H9 (cell line): ENCODE results near the gene RAB7B. TPM values are rescaled to one million over a fixed set of nuclear protein-coding genes. Genes with fewer than 3 reads are reported as not detected.

Experiments used
- DNase-seq: peaks from one replicate; pipeline ENCODE4 v3.0.0-alpha.2; 2017
- H2AFZ ChIP-seq: one replicate; pipeline ENCODE4 v1.6.1; 2013; ENCODE audit warnings: mild to moderate bottlenecking, low read length, control low read depth, moderate library complexity
- H2AK5ac ChIP-seq: 2 replicates; pipeline ENCODE4 v1.6.1; 2013; ENCODE audit warnings: low read length, control low read depth, mixed read lengths; ENCODE audit not compliant: insufficient read length
- H2BK120ac ChIP-seq: one replicate; pipeline ENCODE4 v1.6.1; 2013; ENCODE audit warnings: low read depth, mild to moderate bottlenecking, low read length, control low read depth, inconsistent platforms; ENCODE audit not compliant: poor library complexity, severe bottlenecking
- H2BK12ac ChIP-seq: 2 replicates; pipeline ENCODE4 v1.6.1; 2013; ENCODE audit warnings: low read length, control low read depth, mixed read lengths, low read depth; ENCODE audit not compliant: insufficient read length
- H2BK15ac ChIP-seq: 2 replicates; pipeline ENCODE4 v1.6.1; 2013; ENCODE audit warnings: low read depth, low read length, control low read depth
- H2BK20ac ChIP-seq: one replicate; pipeline ENCODE4 v1.6.1; 2013; ENCODE audit warnings: low read depth, mild to moderate bottlenecking, low read length, control low read depth, inconsistent platforms; ENCODE audit not compliant: poor library complexity, severe bottlenecking
- H2BK5ac ChIP-seq: 2 replicates; pipeline ENCODE4 v1.6.1; 2013; ENCODE audit warnings: low read length, control low read depth, mixed read lengths; ENCODE audit not compliant: insufficient read length
- H3K14ac ChIP-seq: 2 replicates; pipeline ENCODE4 v1.6.1; 2013; ENCODE audit warnings: low read length, control low read depth; ENCODE audit not compliant: insufficient read depth
- H3K18ac ChIP-seq: 2 replicates; pipeline ENCODE4 v1.6.1; 2013; ENCODE audit warnings: low read depth, mild to moderate bottlenecking, mixed read lengths, low read length, control low read depth; ENCODE audit not compliant: insufficient read length
- H3K23ac ChIP-seq: 2 replicates; pipeline ENCODE4 v1.6.1; 2013; ENCODE audit warnings: low read length, control low read depth, mixed read lengths, low read depth; ENCODE audit not compliant: insufficient read length
- H3K23me2 ChIP-seq: 2 replicates; pipeline ENCODE4 v1.6.1; 2013; ENCODE audit warnings: low read depth, mild to moderate bottlenecking, mixed read lengths, low read length, control low read depth; ENCODE audit not compliant: insufficient read length, poor library complexity, severe bottlenecking
- H3K27ac ChIP-seq: 2 replicates; pipeline ENCODE4 v1.5.1; 2013; ENCODE audit warnings: low read length, control low read depth, mixed read lengths, low read depth; ENCODE audit not compliant: insufficient read length
- H3K27me3 ChIP-seq: 2 replicates; pipeline ENCODE4 v1.6.1; 2013; ENCODE audit warnings: low read length, control low read depth, inconsistent platforms; ENCODE audit not compliant: insufficient read depth
- H3K4ac ChIP-seq: 2 replicates; pipeline ENCODE4 v1.6.1; 2013; ENCODE audit warnings: low read depth, mild to moderate bottlenecking, control low read depth, inconsistent platforms, low read length, moderate library complexity
- H3K4me1 ChIP-seq: 2 replicates; pipeline ENCODE4 v1.6.1; 2013; ENCODE audit warnings: low read length, control low read depth, inconsistent platforms; ENCODE audit not compliant: insufficient read depth
- H3K4me2 ChIP-seq: 2 replicates; pipeline ENCODE4 v1.6.1; 2013; ENCODE audit warnings: low read length, control low read depth, mixed read lengths; ENCODE audit not compliant: insufficient read length, insufficient read depth
- H3K56ac ChIP-seq: 2 replicates; pipeline ENCODE4 v1.6.1; 2013; ENCODE audit warnings: low read depth, mild to moderate bottlenecking, mixed read lengths, low read length, control low read depth; ENCODE audit not compliant: insufficient read length
- H3K79me1 ChIP-seq: 2 replicates; pipeline ENCODE4 v1.6.1; 2013; ENCODE audit warnings: low read depth, mild to moderate bottlenecking, moderate library complexity, low read length, control low read depth, inconsistent platforms; ENCODE audit not compliant: insufficient read depth, poor library complexity, severe bottlenecking
- H3K79me2 ChIP-seq: 2 replicates; pipeline ENCODE4 v1.6.1; 2013; ENCODE audit warnings: low read length, control low read depth, inconsistent platforms; ENCODE audit not compliant: insufficient read depth
- H3K9ac ChIP-seq: 2 replicates; pipeline ENCODE4 v1.6.1; 2013; ENCODE audit warnings: low read length, control low read depth, mixed read lengths; ENCODE audit not compliant: insufficient read length; ENCODE audit errors: extremely low read depth
- H3K9me3 ChIP-seq: one replicate; pipeline ENCODE4 v1.6.1; 2013; ENCODE audit warnings: low read depth, low read length, inconsistent platforms; ENCODE audit not compliant: control insufficient read depth
- H3T11ph ChIP-seq: one replicate; pipeline ENCODE4 v1.6.1; 2013; ENCODE audit warnings: mild to moderate bottlenecking, low read length, control low read depth, inconsistent platforms
- H4K20me1 ChIP-seq: one replicate; pipeline ENCODE4 v1.6.1; 2013; ENCODE audit not compliant: control insufficient read depth, insufficient read length, insufficient read depth
- H4K5ac ChIP-seq: 2 replicates; pipeline ENCODE4 v1.6.1; 2013; ENCODE audit warnings: low read depth, mild to moderate bottlenecking, mixed read lengths, low read length, control low read depth; ENCODE audit not compliant: insufficient read length
- H4K8ac ChIP-seq: replicated peaks from 2 replicates; pipeline ENCODE4 v1.6.1; 2013; ENCODE audit warnings: low read length, control low read depth, mixed read lengths, low read depth; ENCODE audit not compliant: insufficient read length
- H4K91ac ChIP-seq: 2 replicates; pipeline ENCODE4 v1.6.1; 2013; ENCODE audit warnings: low read depth, mild to moderate bottlenecking, moderate library complexity, mixed read lengths, low read length, control low read depth; ENCODE audit not compliant: insufficient read length
- H3K27ac Mint-ChIP-seq, 3 experiments: 2 replicates in 2 of 3; 3 replicates in 1 of 3; pipeline ENCODE4 v1.8.0; 2020 to 2021; ENCODE audit warnings: mixed read lengths in 3 of 3, mild to moderate bottlenecking in 1 of 3, moderate library complexity in 1 of 3
- H3K27me3 Mint-ChIP-seq: 2 replicates; pipeline ENCODE4 v1.8.0; 2021; ENCODE audit warnings: low read depth, mild to moderate bottlenecking, moderate library complexity, mixed read lengths
- H3K36me3 Mint-ChIP-seq, 3 experiments: 2 replicates in 2 of 3; 3 replicates in 1 of 3; pipeline ENCODE4 v1.8.0; 2020 to 2021; ENCODE audit warnings: low read depth in 3 of 3, mixed read lengths in 3 of 3; ENCODE audit not compliant: insufficient read depth in 1 of 3
- H3K4me1 Mint-ChIP-seq, 2 experiments: 2 replicates each; pipeline ENCODE4 v1.8.0; 2020; ENCODE audit warnings: mixed read lengths in 2 of 2
- H3K4me3 Mint-ChIP-seq, 2 experiments: 2 replicates in 1 of 2; 3 replicates in 1 of 2; pipeline ENCODE4 v1.8.0; 2020 to 2021; ENCODE audit warnings: mild to moderate bottlenecking in 2 of 2, mixed read lengths in 2 of 2, moderate library complexity in 1 of 2
- H3K9me3 Mint-ChIP-seq, 2 experiments: 2 replicates in 1 of 2; 3 replicates in 1 of 2; pipeline ENCODE4 v1.8.0; 2020; ENCODE audit warnings: mild to moderate bottlenecking in 2 of 2, mixed read lengths in 2 of 2, moderate library complexity in 1 of 2
- WGBS: extraction: QIAGEN DNeasy Blood & Tissue Kit; methylation state at CpG from one replicate; pipeline ENCODE4 v1.1.7; 2013; ENCODE audit warnings: missing lambda C conversion rate, low lambda C conversion rate, mixed read lengths; ENCODE audit not compliant: insufficient read length; ENCODE audit errors: extremely low coverage; 5-methylcytosine and 5-hydroxymethylcytosine counted together
- total RNA-seq: library from RNA; stranded (reverse); gene quantifications from 2 replicates; pipeline ENCODE4 v1.2.1, GENCODE V29; 2021
- TF ChIP-seq, protein P1 (sequence below): fragments of 200-600 bp; sonication (generic); conservative IDR thresholded peaks from 3 replicates; pipeline ENCODE4 v1.8.0; 2021; ENCODE audit warnings: antibody characterized with exemption, mild to moderate bottlenecking

The RAB7B gene
- total RNA-seq, 1 experiment from 2014 or later: 0.68 TPM

DNA sequence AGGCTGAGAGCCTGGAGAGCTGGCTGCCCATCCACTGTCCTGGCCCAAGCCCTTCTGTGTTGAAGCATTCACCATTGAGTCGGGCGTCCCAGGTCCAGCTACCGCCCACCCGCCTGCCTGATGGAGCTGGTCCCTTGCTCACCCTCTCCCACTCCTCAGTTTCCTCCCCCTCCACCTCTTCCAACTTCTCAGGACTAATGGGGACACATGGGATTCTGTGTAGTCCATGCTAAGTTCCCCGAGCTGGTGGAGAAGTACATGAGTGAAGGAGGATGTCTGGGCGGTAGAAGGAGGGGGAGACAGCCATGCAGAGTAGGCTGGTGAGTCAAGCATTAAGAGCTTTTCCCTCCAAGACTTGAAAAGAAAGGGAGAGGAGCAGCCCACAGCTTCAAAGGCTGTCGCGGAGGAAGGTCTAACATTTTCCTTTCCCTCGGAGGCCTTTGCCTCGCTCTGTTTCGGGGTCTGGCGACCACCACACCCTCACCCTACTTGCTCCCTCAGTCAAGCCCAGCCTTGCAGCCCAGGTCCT lies 60.5 kb downstream of the RAB7B start:
- H3K23ac ChIP-seq: no peak overlapping the region

More for the DNA sequence above, 60.5 kb downstream of the RAB7B start:
- Histone ChIP-seq H2BK12ac (no peak overlapping the region), H3K9me3 (no peaks in the 10 kb centered on the region), H3K27ac (no peak overlapping the region), H3T11ph (no peak overlapping the region), H2BK15ac (no peak overlapping the region), H2AK5ac (no peak overlapping the region), H3K4me2 (no peak overlapping the region), H4K20me1 (no peaks in the 10 kb centered on the region), H3K4ac (no peak overlapping the region), H3K9ac (no peak overlapping the region), H2BK5ac (no peak overlapping the region), H2AFZ (no peak overlapping the region), H3K18ac (no peak overlapping the region), H4K91ac (no peak overlapping the region), H4K5ac (no peak overlapping the region), H3K27me3 (no peaks in the 10 kb centered on the region), H2BK20ac (no peak overlapping the region), H2BK120ac (no peak overlapping the region), H3K14ac (no peak overlapping the region), H3K56ac (no peak overlapping the region), H4K8ac (no peak overlapping the region), H3K23me2 (no peaks in the 10 kb centered on the region), H3K4me1 (peaks cover 6% of the 10 kb centered on the region; the same call in 1 of the 2 replicates), H3K79me2 (no peaks in the 10 kb centered on the region), H3K79me1 (no peaks in the 10 kb centered on the region)
- Mint-ChIP-seq H3K4me3 (no peak overlapping the region), H3K9me3 (no peaks in the 10 kb centered on the region), H3K4me1 (peaks cover 38 to 47% of the 10 kb centered on the region in 2 experiments), H3K27ac (no peak overlapping the region; a peak in 1 of 7 replicates), H3K27me3 (peaks cover 39% of the 10 kb centered on the region), H3K36me3 (no peaks in the 10 kb centered on the region)
- TF ChIP-seq, protein P1, sequence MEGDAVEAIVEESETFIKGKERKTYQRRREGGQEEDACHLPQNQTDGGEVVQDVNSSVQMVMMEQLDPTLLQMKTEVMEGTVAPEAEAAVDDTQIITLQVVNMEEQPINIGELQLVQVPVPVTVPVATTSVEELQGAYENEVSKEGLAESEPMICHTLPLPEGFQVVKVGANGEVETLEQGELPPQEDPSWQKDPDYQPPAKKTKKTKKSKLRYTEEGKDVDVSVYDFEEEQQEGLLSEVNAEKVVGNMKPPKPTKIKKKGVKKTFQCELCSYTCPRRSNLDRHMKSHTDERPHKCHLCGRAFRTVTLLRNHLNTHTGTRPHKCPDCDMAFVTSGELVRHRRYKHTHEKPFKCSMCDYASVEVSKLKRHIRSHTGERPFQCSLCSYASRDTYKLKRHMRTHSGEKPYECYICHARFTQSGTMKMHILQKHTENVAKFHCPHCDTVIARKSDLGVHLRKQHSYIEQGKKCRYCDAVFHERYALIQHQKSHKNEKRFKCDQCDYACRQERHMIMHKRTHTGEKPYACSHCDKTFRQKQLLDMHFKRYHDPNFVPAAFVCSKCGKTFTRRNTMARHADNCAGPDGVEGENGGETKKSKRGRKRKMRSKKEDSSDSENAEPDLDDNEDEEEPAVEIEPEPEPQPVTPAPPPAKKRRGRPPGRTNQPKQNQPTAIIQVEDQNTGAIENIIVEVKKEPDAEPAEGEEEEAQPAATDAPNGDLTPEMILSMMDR: no peak
- no peak for DNase-seq
- WGBS: no CpG with 5 or more reads among the region's 12 CpGs
